BJ (cell line): ENCODE data around the gene CADM2. TPM values are rescaled to one million over a fixed set of nuclear protein-coding genes. Genes with fewer than 3 reads are reported as not detected.

ENCODE experiments used
- CTCF ChIA-PET: fragments of 350-600 bp; formaldehyde crosslinking; extraction: SDS; loops from one replicate; lab custom pipeline; 2021; ENCODE audit warnings: antibody characterized with exemption, inconsistent platforms; lab: Yijun Ruan, JAX
- POLR2A ChIA-PET: fragments of 300-600 bp; sonication (Branson Sonifier 250); formaldehyde crosslinking; extraction: SDS; loops from one replicate; lab custom pipeline; 2021; ENCODE audit warnings: antibody characterized with exemption; lab: Charles Lee
- DNase-seq: peaks from one replicate; pipeline ENCODE4 v3.0.0-alpha.2; 2011; ENCODE audit warnings: low read depth
- H3K27me3 ChIP-seq: 2 replicates; pipeline ENCODE4 v1.6.0; 2011; ENCODE audit warnings: low read length; ENCODE audit not compliant: control insufficient read depth, insufficient read depth
- H3K36me3 ChIP-seq: 2 replicates; pipeline ENCODE4 v1.5.1; 2011; ENCODE audit warnings: low read length; ENCODE audit not compliant: control insufficient read depth, insufficient read depth
- H3K4me3 ChIP-seq: 2 replicates; pipeline ENCODE4 v1.5.1; 2011; ENCODE audit warnings: low read depth, mild to moderate bottlenecking, control low read depth, low read length
- CTCF ChIP-seq: IDR thresholded peaks from 2 replicates; pipeline ENCODE4 v1.5.1; 2011; ENCODE audit warnings: low read depth, mild to moderate bottlenecking, control low read depth, inconsistent platforms, low read length, moderate library complexity; ENCODE audit not compliant: insufficient read depth
- polyA plus RNA-seq: library from polyadenylated mRNA; depleted of rRNA; stranded (reverse); fragments of >200 nt; gene quantifications from 2 replicates; pipeline ENCODE4 v1.2.3, GENCODE V29; 2011

Gene CADM2
- polyA plus RNA-seq, 1 experiment, result not detected

- no peak for DNase-seq
- Histone ChIP-seq H3K4me3 (no peak overlapping the region), H3K27me3 (no peaks in the 10 kb centered on the region), H3K36me3 (no peaks in the 10 kb centered on the region)
- no peak for TF ChIP-seq CTCF
- ChIA-PET POLR2A (no interaction called here), CTCF (no interaction called here)
These were observed 10.0 kb downstream of the CADM2 start for GRCh38 chr3:84968701-84969235.

- Histone ChIP-seq H3K27me3 (no peaks in the 10 kb centered on the region), H3K4me3 (no peak overlapping the region), H3K36me3 (no peaks in the 10 kb centered on the region)
- ChIA-PET CTCF (no interaction called here), POLR2A (no interaction called here)
- no peak for TF ChIP-seq CTCF
- DNase-seq, result no peak
These were observed 15.6 kb downstream of the CADM2 start for GRCh38 chr3:84974347-84974746.

- Histone ChIP-seq H3K4me3 (no peak overlapping the region), H3K27me3 (no peaks in the 10 kb centered on the region), H3K36me3 (no peaks in the 10 kb centered on the region)
- POLR2A ChIA-PET, result no interaction called here
- no peak for DNase-seq
- no peak for TF ChIP-seq CTCF
- CTCF ChIA-PET, result no interaction called here
These were observed 18.2 kb downstream of the CADM2 start for GRCh38 chr3:84977021-84977420.

- CTCF ChIA-PET, result no interaction called here
These were observed 20.1 kb downstream of the CADM2 start for GRCh38 chr3:84978843-84979242.

GRCh38 chr3:84980011-84980410, 21.2 kb downstream of the CADM2 start:
- CTCF ChIA-PET, result no interaction called here
- Histone ChIP-seq H3K36me3 (no peaks in the 10 kb centered on the region), H3K27me3 (no peaks in the 10 kb centered on the region), H3K4me3 (no peak overlapping the region)
- TF ChIP-seq CTCF, result no peak
- DNase-seq, result no peak
- POLR2A ChIA-PET, result no interaction called here

More at GRCh38 chr3:84978843-84979242, 20.1 kb downstream of the CADM2 start:
- H3K27me3 ChIP-seq, result no peaks in the 10 kb centered on the region
- H3K36me3 ChIP-seq, result no peaks in the 10 kb centered on the region
- no peak overlapping the region for H3K4me3 ChIP-seq
- no peak for TF ChIP-seq CTCF
- POLR2A ChIA-PET, result no interaction called here
- no peak for DNase-seq
